Measurements from ENCODE around the gene SIGMAR1.

Gene SIGMAR1

GRCh38 chr9:34589636-34590380 is 47.8 kb downstream of the SIGMAR1 start, which contains the start of gene CNTFR:
CNTFR (minus strand) TSS chr9:34589724; CDS start chr9:34568981, 20,743 bp downstream.
- TF ChIP-seq CTCF (IDR thresholded peaks at IDR 0.05) (no peak), ZFX (IDR thresholded peaks at IDR 0.05; ENCODE audit: borderline replicate concordance) (no peak)
- H3K27ac ChIP-seq = peak within 1 kb of the TSS; percentile 67

- TF ChIP-seq CTCF (IDR thresholded peaks at IDR 0.05) (no peak), ZFX (IDR thresholded peaks at IDR 0.05; ENCODE audit: borderline replicate concordance) (no peak)
- H3K27ac ChIP-seq = peak overlapping the region; percentile 67
These were observed 48.6 kb downstream of the SIGMAR1 start for GRCh38 chr9:34588671-34589635.

- TF ChIP-seq ZFX (IDR thresholded peaks at IDR 0.05; ENCODE audit: borderline replicate concordance) (no peak), CTCF (IDR thresholded peaks at IDR 0.05) (no peak)
- H3K27ac ChIP-seq = no peak overlapping the region
These were observed 50.3 kb downstream of the SIGMAR1 start for GRCh38 chr9:34587271-34587670.

- TF ChIP-seq ZFX (IDR thresholded peaks at IDR 0.05; ENCODE audit: borderline replicate concordance) (no peak), CTCF (IDR thresholded peaks at IDR 0.05) (no peak)
- no peak overlapping the region for H3K27ac ChIP-seq
These were observed 51.5 kb downstream of the SIGMAR1 start for GRCh38 chr9:34585946-34586669.

- no peak overlapping the region for H3K27ac ChIP-seq
- TF ChIP-seq ZFX (IDR thresholded peaks at IDR 0.05; ENCODE audit: borderline replicate concordance) (no peak), CTCF (IDR thresholded peaks at IDR 0.05) (no peak)
These were observed 52.6 kb downstream of the SIGMAR1 start for GRCh38 chr9:34584970-34585369.
